SKM-1 (cell line): ENCODE data around the gene MAP3K4.

Experiments used
- DNase-seq: peaks from one replicate; lab custom pipeline; 2025; ENCODE audit not compliant: unreplicated experiment; lab: John Stamatoyannopoulos, UW

MAP3K4 gene

GRCh38 chr6:161163466-161164181 lies 172.1 kb downstream of the MAP3K4 start:
- no peak for DNase-seq

DNA sequence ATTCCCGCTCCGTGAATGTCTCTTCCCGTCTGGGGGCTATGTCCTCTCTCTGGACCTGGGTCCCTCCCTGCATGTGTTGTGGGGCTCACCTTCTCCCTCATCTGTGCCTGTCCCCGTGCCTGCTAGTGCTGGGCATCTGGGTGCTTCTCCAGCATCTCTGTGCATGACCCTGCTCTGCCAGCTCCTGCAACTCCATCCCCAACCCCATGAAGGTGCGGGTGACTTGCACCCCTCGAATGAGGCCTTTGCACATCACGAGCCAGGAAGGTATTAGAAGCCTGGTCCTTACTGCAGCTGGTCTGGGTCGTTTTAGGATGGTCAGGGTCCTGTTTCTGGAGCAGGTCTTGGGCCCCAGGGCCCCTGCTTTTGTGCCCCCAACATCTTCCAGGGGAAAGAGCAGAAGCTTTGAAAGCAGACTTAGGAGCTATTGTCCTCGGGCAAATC lies 172.6 kb downstream of the MAP3K4 start:
- no peak for DNase-seq

- DNase-seq: no peak
These were observed 174.6 kb downstream of the MAP3K4 start for GRCh38 chr6:161166176-161166575.

GRCh38 chr6:161166677-161167076 lies 175.1 kb downstream of the MAP3K4 start:
- DNase-seq: no peak
